ENCODE data around the gene SNX24. TPM values are rescaled to one million over a fixed set of nuclear protein-coding genes. Genes with fewer than 3 reads are reported as not detected.
"Not testable (repeated sequence)": the region's sequence is repeated elsewhere in the genome, so short reads cannot be mapped to it uniquely, and the experiment has no call there.

Gene SNX24
- total RNA-seq, 1 donor: 0.54 TPM

DNA sequence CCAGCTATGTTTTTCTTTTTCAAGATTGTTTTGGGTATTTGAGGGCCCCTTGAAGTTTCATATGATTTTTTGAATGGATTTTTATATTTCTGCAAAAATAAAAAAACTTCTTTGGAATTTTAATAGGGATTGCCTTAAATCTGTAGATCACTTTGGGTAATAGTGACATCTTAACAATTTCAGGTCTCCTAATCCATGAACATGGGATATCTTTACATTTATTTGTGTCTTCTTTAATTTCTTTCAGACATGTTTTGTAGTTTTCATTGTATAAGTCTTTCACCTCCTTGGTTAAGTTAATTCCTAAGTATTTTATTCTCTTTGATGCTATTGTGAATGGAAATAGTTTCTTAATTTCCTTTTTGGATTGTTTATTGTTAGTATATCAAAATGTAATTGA is 112.0 kb downstream of the SNX24 start:
- no peak for DNase-seq (ENCODE audit: low read depth in 2 of 3, low spot score in 2 of 3)

DNA sequence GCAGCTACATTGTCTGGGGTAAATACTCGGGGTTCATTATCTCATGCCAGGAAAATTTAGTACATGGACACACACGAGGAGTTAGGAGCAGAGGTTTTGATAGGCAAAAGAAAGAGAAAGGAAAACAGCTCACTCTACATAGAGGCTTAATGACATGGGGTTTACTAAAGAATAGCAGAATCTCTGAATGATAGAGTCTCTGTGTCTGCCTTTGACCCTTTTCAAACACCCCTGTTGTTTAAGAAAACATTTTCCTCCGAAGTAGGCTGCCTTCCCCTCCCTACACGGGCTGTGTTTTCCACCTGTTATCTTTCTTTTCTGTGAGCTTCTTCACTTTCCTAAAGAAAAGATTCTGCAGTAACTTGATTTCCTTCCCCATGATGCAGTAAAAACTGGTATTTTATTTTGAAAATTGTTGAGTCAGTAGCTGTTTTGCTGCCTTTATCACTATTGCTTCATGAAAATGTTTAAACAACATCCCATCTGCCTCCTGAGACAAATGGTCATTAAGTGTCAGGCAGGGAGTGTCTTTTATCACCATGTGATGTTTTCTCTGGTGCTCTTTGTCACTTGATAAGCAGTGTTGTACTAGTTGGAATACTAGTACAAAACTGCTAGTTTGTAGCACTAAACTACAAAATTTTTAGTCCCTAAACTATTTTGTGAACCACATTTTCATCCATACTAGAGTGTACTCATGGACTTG is 114.5 kb downstream of the SNX24 start:
- DNase-seq (ENCODE audit: low read depth in 2 of 3, low spot score in 2 of 3): no peak

DNA sequence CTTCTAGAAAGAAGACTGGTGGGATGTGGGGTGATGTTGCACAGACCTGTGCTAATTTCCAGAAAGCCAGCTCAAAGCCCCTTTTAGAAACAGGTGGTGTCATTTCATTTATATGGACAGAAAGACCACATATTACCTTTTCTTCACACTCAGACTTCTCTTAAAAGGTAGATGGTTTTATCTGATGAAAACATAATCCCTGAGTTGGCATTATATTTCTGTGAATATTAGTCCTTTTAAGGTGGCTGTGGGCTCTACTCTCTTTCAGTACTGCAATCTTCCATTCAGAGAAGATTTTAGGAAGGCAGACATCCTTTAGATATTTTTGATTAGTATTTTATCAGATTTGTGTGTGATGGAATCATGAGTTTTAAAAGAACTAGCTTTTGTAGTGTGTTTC is 117.9 kb downstream of the SNX24 start:
- no peak for DNase-seq (ENCODE audit: low read depth in 2 of 3, low spot score in 2 of 3)

DNA sequence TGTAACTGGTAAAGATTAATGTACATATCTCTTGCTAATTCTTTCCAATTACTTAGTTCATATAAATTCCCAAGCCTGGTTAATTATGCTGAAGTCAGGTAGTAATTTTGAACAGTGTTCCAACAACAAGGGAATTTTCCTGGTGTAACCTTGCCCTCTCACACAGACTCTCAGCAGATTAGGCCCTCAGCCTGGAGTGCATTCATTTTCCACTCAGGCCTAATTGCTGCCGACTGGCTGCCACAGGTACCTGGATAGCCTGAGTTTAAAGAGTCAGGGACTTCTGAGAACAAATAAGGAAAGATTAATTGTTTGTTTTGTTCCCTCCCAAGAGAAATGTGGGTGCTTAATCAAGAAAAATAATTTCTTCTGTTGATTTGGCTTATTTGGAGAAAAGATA is 119.7 kb downstream of the SNX24 start:
- DNase-seq (ENCODE audit: low read depth in 2 of 3, low spot score in 2 of 3): no peak

DNA sequence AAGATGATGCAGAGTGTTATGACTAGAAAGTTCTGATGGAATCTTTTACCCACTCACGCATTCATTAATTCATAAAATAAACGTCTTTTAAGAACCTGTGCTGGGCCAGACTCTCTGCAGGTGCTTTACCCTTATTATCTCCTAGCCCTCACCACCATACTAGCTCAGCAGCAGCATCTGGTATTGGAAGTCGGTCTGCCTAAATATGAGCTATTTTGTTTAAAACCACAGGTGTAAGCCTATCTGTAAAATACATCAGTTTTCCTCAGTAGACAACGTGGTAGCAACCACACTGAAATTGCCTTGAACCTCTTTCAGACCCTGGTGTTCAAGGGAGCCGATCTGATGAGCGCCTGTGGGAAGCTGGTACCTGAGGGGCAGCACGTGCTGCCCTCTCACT is 121.7 kb downstream of the SNX24 start:
- DNase-seq (ENCODE audit: low read depth in 2 of 3, low spot score in 2 of 3): no peak

DNA sequence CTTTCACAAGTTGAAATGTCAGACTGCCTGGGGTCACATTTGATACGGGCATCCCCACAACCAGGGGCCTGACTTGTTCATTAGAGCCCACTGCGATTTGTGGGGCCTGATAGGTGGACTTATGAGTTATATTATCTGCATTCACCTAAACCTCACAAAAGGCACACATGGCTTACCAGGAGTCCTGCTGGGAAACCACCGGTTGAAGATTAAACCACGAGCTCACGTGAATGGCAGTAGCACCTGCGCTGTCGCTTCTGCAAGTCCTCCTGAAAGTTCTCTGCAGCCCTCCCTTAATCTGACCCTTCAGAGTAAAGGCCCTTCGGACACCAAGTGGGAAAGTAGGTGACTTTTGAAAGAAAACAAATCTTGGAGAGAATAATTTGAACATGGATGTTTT is 122.2 kb downstream of the SNX24 start:
- no peak for DNase-seq (ENCODE audit: low read depth in 2 of 3, low spot score in 2 of 3)

DNA sequence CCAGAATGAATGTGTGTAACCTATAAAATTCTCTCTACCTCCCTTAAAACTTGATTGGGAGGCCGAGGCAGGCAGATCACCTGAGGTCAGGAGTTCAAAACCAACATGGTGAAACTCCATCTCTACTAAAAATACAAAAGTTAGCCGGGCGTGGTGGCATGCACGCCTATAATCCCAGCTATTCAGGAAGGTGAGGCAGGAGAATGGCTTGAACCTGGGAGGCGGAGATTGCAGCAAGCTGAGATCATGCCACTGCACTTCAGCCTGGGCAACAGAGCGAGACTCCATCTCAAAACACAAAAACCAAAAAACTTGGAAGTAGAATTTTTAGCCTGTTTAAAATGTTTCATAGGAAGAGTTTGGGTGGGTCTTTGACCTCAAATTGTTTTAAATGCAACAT is 122.6 kb downstream of the SNX24 start:
- DNase-seq (ENCODE audit: low read depth in 2 of 3, low spot score in 2 of 3): not testable (repeated sequence)

DNA sequence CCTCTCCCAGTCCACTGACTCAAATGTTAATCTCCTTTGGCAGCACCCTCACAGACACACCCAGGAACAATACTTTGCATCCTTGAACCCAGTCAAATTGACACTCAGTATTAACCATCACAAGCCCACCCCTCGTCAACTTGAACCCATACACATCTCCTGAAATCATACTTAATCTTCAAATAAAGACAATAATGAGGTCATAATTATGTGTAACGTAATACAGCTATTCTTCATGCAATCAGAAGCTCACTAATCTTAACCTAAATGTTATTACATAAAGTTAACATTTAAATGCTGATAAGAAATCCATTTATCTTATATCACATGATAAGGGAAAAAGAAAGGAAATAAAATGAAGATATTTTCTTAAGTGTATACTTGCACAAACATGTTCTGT is 125.9 kb downstream of the SNX24 start:
- no peak for DNase-seq (ENCODE audit: low read depth in 2 of 3, low spot score in 2 of 3)

DNA sequence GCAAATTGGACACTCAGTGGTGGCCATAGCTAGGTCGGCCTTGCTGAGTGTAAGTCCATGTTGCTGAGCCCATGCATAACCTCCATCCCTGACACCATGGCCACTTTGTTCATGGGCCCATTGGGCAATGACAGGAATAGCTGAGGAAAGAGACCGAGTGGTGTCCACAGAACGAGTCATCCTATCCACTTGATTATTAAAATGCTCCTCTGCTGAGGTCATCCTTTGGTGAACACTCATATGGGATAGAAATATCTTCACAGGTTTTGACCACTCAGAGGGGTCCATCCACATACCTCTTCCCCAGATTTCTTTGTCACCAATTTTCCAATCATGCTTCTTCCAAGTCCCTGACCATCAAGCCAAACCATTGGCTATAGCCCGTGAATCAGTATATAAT is 127.5 kb downstream of the SNX24 start:
- no peak for DNase-seq (ENCODE audit: low read depth in 2 of 3, low spot score in 2 of 3)

DNA sequence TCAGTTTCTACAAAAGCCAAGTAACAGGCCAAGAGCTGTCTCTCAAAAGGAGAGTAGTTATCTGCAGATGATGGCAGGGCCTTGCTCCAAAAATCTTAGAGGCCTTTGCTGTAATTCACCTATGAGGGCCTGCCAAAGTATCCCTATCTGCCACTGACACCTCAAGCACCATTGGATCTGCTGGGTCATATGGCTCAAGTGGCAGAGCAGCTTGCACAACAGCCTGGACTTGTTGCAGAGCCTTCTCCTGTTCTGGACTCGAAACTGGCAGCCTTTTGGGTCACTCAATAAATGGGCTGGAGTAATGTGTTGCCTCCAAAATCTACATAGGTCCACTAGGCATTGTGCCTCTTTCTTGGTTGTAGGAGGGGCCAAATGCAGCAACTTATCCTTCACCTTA is 128.3 kb downstream of the SNX24 start:
- DNase-seq (ENCODE audit: low read depth in 2 of 3, low spot score in 2 of 3): not testable (repeated sequence)

DNA sequence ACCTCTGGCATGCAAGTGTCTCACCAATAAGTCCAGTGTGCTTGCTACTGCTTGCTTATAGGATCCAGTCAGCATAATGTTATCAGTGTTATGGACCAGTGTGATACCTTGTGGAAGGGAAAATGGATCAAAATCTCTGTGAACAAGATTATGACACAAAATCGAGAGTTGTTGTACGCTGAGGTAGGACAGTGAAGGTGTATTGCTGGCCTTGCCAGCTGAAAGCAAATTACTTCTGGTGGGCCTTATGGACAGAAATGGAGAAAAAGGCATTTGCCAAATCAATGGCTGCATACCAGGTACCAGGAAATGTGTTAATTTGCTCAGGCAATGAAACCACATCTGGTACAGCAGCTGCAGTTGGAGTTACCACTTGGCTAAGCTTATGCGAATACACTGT is 128.8 kb downstream of the SNX24 start:
- not testable (repeated sequence) for DNase-seq (ENCODE audit: low read depth in 2 of 3, low spot score in 2 of 3)

DNA sequence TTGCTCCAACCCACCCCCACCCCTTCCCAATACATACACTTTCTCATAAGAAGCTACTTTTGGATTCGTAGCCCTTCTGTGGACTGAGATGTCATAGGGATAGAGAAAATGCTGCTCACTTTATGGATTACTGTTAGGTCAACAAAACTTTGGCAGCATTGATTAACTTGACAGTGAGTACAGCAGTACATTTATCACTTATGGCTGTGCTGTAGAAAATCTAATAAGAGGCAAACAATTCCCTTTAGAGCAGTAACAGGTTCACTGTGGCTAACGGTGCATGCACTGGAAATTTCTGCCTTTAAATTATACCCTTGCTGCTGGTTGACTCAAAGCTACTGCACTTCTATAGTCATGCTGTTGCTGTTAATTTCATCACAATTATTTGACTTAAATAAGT is 131.9 kb downstream of the SNX24 start:
- DNase-seq (ENCODE audit: low read depth in 2 of 3, low spot score in 2 of 3): no peak

DNA sequence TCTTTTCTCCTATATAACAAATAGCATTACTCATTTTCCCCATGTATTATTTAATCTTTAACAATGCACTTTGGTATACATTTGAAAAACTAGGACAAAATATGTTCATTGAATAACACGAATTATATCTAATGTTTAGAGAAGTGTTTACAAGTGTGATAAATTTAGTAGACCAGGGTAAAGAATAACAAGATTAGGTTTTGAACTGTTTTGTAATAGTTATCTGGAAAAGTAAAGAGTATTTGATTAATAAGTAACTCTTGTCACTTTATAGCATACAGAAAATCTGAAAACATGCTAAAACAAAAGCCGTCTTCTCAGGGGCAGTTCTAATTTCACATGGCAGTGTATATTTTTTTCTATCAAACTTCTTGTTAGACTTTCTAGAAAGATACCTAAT is 132.7 kb downstream of the SNX24 start:
- DNase-seq (ENCODE audit: low read depth in 2 of 3, low spot score in 2 of 3): no peak

DNA sequence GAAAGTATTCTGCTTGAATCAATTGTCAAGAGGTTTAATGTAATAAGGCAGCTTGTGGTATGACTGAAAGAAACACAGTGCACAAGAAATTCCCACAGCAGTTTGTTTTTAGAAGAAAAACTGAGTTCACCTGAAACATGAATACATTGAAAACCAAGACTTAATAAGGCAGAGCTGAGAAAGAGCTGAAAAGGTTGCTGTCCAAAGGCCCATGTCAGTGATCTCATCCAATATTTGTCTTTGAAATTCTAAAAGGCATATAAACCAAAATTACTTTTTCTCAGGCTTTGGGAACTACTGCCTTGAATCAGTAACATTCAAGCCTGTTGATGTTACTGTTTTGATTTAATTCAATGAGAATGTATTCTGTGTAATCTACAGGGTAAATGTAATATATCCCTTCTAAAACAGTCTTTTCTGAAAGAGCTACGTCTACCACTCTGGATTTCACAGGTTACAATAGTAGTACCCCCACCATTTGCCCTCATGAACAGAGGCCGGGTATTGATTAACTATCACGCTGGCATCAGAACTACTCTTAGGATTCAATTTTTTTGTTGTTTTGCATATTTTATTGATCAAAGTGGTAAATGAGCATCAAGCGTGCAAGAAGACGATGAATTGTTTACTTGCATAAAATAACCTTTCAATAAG is 133.4 kb downstream of the SNX24 start:
- no peak for DNase-seq (ENCODE audit: low read depth in 2 of 3, low spot score in 2 of 3)

DNA sequence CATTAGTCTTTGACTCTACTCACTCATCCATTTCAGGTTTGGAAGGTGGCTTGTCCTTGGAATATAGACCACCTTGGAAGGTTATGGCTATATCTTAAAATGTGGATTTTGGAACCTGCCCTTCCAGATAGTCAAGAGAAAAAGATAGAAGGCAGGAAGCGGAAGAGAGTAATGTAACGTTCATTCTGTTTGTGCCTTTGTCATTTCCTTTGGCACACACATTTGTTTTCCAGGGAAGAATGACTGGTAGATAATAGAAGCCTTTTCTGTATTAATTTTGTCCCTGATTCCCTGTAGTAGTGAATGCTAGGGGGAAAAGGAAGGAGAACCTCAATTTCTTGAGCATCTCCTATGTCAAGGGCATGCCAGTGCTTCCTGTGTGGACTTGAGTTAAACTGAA is 136.4 kb downstream of the SNX24 start:
- no peak for DNase-seq (ENCODE audit: low read depth in 2 of 3, low spot score in 2 of 3)

DNA sequence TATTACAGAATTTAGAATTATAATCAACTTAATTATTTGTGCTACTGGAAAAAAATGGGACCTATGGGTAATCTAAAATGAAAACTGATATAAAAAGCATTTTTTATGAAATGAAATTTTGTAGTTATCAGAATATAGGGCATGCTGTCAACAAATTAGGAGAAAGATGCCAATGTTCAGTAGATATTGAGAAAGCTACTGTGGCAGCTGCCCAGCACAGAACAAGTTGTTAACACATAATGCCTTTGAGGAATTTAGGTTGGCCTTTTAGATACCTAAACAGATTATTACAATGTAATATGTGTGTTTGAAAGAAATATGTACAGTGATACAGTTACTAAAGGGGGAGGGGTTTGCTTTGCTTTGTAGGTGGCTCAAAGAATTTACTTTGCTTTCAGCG is 137.0 kb downstream of the SNX24 start:
- DNase-seq (ENCODE audit: low read depth in 2 of 3, low spot score in 2 of 3): no peak

DNA sequence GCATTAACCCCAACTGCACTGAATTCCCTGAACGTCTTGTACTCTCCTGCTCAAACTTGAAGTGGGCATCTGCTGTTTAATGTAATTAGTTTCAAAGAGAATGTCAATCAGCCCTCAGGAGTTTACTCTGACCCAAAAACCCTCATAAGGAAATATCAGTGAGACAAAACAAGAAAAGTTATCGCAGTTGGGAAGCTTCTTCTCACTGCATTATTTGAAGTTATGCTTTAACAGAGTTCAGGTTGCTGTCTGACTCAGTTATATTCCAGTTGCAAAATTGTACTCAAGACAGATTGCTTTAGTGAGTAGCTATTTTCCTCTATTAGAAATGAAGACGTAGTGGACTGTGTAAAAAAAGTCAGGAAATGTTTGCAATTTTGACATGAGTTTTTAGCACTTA is 139.0 kb downstream of the SNX24 start:
- DNase-seq (ENCODE audit: low read depth in 2 of 3, low spot score in 2 of 3): no peak

DNA sequence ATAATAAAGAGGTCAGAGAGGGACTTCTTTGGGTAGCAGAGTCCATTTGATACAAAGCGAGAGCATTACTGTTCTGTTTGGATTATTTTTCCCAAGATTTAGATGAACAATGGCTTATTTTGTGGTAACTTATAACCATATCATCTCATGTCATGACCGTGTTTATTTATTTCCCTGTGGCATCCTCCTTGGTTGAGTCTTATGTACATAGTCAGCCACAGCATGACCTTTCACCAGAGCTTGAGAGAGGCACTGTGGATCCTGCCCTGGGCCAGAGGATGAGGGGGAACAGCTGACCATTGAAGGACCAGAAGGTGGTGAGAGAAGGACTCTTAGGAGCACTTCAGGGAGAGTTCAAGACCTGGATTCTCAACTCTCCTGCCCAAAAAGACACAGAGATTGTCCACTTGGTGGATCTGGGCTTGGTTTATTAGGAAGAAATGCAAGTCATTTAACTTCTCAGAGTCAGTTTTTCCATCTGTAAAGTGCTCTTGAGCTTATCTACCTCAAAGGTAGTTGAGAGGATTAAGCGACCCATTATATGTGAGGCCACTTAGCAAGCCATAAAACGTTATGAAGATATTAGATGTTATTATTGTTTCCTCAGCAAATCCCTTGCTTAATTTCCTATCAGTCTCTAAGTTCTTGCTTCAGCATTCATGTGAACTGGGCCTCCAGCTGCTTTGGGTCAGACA is 139.7 kb downstream of the SNX24 start:
- no peak for DNase-seq (ENCODE audit: low read depth in 2 of 3, low spot score in 2 of 3)

DNA sequence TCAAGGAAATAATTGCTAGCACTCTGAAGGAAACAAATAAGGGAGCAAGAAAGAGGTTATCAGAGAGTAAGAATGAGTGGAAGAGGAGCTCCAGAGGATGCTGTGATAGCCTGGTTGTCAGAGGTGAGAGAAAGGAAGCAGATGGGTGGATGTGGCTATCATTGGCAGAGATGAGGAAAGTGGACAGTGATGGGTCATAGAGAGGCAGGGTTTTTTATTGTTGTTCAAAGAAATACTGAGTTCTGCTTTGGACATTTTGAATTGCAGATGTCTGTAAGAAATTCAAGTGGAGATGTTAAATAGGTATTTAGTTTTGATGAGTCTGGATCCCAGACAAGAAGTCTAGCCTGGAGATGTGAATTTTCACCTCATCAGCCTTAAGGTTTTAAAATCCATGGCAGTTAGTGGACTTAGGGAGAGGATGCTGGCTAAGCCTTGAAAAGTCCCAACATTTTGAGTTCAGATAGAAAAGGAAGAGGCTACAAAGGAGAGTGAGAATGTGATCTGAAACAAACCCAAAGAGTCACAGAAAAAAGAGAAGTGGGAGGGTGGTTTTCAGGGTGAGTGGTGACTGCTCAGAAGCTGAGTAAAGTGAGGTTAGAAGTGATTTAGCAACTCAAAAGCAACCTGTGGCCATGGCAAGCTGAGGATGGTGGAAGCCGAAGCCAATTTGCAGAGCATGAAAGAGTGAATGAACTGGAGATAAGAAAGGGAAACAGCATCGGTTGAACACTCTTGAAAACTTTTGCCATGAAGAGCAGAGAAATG is 140.7 kb downstream of the SNX24 start:
- no peak for DNase-seq (ENCODE audit: low read depth in 2 of 3, low spot score in 2 of 3)

DNA sequence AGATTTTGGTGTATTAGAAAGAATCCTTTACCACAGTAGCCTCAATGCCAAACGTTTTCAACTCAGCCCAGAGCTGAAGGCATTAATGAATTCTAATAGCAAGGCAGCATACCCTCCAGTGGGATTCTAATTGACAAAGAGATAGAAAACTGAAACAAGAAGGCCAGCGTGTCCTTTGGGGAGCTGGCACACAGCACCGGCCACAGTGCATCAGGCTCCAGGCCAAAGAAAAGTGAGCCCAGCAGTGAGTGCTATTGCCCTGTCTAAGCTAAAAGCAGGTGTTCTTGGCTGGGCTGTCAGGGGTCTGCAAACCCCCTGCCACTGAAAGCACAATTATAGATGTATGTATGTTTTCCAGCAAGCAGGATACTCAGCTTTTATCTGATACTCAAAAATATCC is 150.7 kb downstream of the SNX24 start:
- no peak for DNase-seq (ENCODE audit: low read depth in 2 of 3, low spot score in 2 of 3)

DNA sequence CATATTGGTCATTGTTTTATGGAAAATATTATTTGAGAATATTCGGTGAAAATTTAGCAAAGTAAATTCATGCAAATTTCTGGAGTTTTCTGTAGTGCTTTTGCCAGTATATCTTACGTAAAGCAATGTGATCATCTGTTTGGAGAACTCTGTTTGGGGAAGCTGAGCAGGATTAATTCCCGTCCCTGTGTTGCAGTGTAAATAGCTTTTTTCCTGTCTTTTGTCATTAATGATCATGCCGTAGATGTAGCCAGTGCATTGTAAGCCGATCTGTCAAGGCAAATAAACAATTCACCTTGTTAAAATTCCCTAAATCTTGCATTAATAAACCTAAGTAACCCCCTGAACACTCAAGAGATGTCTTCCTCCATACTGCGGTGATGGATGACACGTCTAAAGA is 151.9 kb downstream of the SNX24 start:
- DNase-seq (ENCODE audit: low read depth in 2 of 3, low spot score in 2 of 3): no peak
